Measurements from ENCODE around the gene MED26.

MED26 gene

DNA sequence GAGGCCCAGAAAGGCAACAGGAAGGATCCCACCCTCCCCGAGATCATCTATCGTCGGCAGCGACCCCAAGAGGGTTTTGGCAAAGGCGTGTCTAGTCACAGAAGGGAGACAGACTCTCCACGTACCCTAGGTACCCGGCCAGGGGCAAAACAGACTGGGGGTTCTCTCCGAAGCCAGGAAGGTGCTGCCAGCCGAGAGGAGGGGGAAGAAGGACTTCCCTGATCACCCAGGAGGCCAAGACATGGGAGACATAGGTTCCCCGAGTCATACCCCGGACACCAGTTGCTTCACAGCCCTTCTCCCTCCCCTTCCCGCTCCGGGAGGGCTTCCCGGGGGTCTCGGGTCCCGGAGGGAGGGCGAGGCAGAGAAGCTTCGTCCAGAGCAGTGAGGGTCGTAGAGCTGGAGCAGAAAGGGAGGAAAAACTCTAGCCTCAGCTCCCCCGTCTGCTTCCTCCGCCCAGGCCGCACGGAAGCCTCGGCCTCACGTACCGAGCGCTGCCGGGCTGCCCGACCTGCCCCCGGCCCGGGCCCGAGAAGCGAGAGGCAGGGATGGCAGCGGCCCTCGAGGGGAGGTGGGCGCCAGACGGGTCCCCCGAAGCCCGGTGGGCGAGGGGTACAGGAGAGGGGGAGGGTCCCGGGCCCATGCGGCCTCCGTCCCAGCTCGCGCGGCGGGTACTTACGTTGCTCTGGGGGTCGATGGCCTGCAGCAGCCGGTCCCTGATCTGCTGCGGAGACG, 644 bp downstream of the MED26 start:
- Histone ChIP-seq H3K4me3 (ENCODE audit: low read depth, low read length) (peak overlapping the region; percentile 74), H2AFZ (no peak overlapping the region), H3K9ac (peak overlapping the region; percentile 91), H3K27ac (peak overlapping the region; percentile 3), H3K4me1 (peaks cover 4% of the 10 kb centered on the region), H3K9me3 (ENCODE audit: control insufficient read depth, low read length) (no peaks in the 10 kb centered on the region), H3K36me3 (ENCODE audit: control insufficient read depth, insufficient read depth, low read length) (no peaks in the 10 kb centered on the region), H3K79me2 (peaks cover 50% of the 10 kb centered on the region), H3K27me3 (ENCODE audit: control insufficient read depth, insufficient read depth, low read length) (no peaks in the 10 kb centered on the region), H3K4me2 (ENCODE audit: low read length) (peak overlapping the region; percentile 81)
- TF ChIP-seq, protein P1, sequence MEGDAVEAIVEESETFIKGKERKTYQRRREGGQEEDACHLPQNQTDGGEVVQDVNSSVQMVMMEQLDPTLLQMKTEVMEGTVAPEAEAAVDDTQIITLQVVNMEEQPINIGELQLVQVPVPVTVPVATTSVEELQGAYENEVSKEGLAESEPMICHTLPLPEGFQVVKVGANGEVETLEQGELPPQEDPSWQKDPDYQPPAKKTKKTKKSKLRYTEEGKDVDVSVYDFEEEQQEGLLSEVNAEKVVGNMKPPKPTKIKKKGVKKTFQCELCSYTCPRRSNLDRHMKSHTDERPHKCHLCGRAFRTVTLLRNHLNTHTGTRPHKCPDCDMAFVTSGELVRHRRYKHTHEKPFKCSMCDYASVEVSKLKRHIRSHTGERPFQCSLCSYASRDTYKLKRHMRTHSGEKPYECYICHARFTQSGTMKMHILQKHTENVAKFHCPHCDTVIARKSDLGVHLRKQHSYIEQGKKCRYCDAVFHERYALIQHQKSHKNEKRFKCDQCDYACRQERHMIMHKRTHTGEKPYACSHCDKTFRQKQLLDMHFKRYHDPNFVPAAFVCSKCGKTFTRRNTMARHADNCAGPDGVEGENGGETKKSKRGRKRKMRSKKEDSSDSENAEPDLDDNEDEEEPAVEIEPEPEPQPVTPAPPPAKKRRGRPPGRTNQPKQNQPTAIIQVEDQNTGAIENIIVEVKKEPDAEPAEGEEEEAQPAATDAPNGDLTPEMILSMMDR (IDR thresholded peaks at IDR 0.05), result no peak

DNA sequence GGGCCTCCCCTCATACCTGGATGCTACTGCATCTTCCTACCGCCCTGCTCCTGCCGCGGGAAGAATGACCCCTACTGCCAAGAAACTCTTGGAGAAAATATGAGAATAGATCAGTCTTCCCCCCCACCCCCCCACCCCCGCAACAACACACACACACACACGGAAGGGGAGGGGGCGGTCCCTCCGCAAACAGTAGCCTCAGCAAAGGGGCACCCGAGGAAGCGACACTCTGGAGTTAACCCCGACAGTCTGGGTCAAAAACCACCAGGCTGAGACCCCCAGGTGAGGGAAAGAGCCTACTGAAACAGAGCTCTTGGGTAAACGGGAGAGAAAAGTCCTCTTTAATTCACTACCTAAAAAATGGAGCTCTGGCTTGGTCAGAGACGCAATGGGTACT, 1.2 kb downstream of the MED26 start:
- TF ChIP-seq, protein P1 (IDR thresholded peaks at IDR 0.05), result no peak
- Histone ChIP-seq H3K4me1 (peaks cover 4% of the 10 kb centered on the region), H3K27me3 (ENCODE audit: control insufficient read depth, insufficient read depth, low read length) (no peaks in the 10 kb centered on the region), H3K9me3 (ENCODE audit: control insufficient read depth, low read length) (no peaks in the 10 kb centered on the region), H3K36me3 (ENCODE audit: control insufficient read depth, insufficient read depth, low read length) (no peaks in the 10 kb centered on the region), H2AFZ (no peak overlapping the region), H3K4me2 (ENCODE audit: low read length) (peak overlapping the region; percentile 81), H3K9ac (peak overlapping the region; percentile 91), H3K4me3 (ENCODE audit: low read depth, low read length) (peak overlapping the region; percentile 74), H3K27ac (peak overlapping the region; percentile 3), H3K79me2 (peaks cover 54% of the 10 kb centered on the region)

DNA sequence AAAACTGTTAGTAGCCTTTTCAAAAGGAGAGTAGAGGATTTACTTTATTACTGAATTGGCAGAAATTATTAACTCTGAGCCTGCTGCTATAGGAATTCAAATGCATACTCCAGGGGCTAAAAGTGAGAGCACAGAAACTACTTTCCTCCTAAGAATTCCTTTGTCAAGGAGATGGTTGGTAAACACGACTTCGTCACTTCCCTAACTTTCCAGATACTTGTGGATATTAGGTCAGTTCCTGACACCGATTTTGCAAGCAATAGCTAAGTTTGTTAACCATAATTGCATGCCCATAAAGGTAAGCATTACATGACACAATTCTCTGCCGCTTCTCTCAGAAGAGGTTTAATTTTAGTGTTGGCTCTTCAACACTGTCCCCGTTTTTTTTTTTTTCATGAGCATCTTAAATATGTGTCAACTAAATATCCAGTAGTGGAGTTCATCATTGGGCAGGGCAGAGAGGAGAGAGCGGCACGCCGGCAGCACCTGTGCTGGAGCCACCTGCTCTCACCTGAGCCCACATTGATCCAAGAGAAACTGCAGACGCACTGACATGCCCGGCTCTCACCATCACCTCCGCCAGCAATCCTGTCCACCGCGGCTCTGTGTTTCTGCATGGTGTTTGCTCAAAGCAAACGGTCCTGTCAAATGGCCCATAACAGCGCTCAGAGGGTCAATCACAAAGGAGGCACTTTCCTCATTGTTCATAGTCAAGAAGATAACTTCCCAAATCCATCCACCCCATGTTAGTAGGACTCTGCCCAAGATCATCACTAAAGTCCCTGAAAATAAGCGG, 2.6 kb downstream of the MED26 start:
- H3K27ac ChIP-seq, result no peak overlapping the region
- H3K27me3 ChIP-seq (ENCODE audit: control insufficient read depth, insufficient read depth, low read length), result no peaks in the 10 kb centered on the region
- no peak overlapping the region for H3K4me3 ChIP-seq (ENCODE audit: low read depth, low read length)
- no peak overlapping the region for H3K9ac ChIP-seq
- peaks cover 6% of the 10 kb centered on the region for H3K4me1 ChIP-seq
- no peak overlapping the region for H2AFZ ChIP-seq
- no peak overlapping the region for H3K4me2 ChIP-seq (ENCODE audit: low read length)
- no peaks in the 10 kb centered on the region for H3K9me3 ChIP-seq (ENCODE audit: control insufficient read depth, low read length)
- no peaks in the 10 kb centered on the region for H3K36me3 ChIP-seq (ENCODE audit: control insufficient read depth, insufficient read depth, low read length)
- TF ChIP-seq, protein P1 (IDR thresholded peaks at IDR 0.05), result no peak
- H3K79me2 ChIP-seq, result peaks cover 68% of the 10 kb centered on the region

DNA sequence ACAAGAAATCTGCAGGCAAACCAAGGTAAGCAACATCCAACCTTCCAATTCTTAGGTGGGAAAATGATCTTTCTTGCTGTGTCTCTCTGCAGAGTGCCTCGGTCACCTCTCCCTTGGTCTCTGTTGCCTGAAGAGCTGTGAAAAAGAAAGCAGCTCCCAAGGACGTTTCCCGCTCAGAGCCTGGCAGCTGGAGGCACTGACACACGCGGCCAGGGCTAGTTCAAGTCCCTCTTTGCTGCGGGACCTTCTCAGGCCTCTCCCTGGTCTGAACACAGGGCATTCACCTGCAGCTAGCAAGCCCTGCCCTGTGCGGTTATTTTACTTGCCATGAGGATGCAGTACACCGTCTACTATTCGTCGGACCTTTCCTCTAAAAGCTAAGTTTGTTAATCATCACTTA, 3.8 kb downstream of the MED26 start:
- Histone ChIP-seq H3K4me2 (ENCODE audit: low read length) (no peak overlapping the region), H3K9ac (no peak overlapping the region)

More for the DNA sequence above, 3.8 kb downstream of the MED26 start:
- peaks cover 16% of the 10 kb centered on the region for H3K4me1 ChIP-seq
- no peaks in the 10 kb centered on the region for H3K9me3 ChIP-seq (ENCODE audit: control insufficient read depth, low read length)
- TF ChIP-seq, protein P1 (IDR thresholded peaks at IDR 0.05), result no peak
- peaks cover 79% of the 10 kb centered on the region for H3K79me2 ChIP-seq
- H3K27me3 ChIP-seq (ENCODE audit: control insufficient read depth, insufficient read depth, low read length), result no peaks in the 10 kb centered on the region
- no peak overlapping the region for H3K4me3 ChIP-seq (ENCODE audit: low read depth, low read length)
- no peaks in the 10 kb centered on the region for H3K36me3 ChIP-seq (ENCODE audit: control insufficient read depth, insufficient read depth, low read length)
- H3K27ac ChIP-seq, result no peak overlapping the region
- H2AFZ ChIP-seq, result no peak overlapping the region

All from parathyroid adenoma (tissue), 2 donors.